A549 (cell line): ENCODE measurements around the gene SLC17A5.

Experiments
- EP300 ChIP-seq, 2 experiments: fragments of >200 bp; sonication (Bioruptor Twin); formaldehyde crosslinking; IDR thresholded peaks; 2 replicates in 1 of 2; 3 replicates in 1 of 2; pipeline ENCODE4 v1.6.1; 2016 to 2017
- PHF8 ChIP-seq: fragments of 200-600 bp; sonication (generic); IDR thresholded peaks from 2 replicates; pipeline ENCODE4 v1.6.1; 2016; ENCODE audit warnings: low read depth, mild to moderate bottlenecking, antibody characterized with exemption, moderate library complexity, borderline replicate concordance
- POLR2A ChIP-seq: IDR thresholded peaks from 2 replicates; pipeline ENCODE4 v1.6.1; 2012; ENCODE audit warnings: mild to moderate bottlenecking, low read length
- ZFP36 ChIP-seq: fragments of 450-650 bp; IDR thresholded peaks from 2 replicates; pipeline ENCODE4 v1.6.1; 2014; ENCODE audit warnings: borderline replicate concordance; ENCODE audit not compliant: partially characterized antibody
- ZNF302 ChIP-seq: fragments of 250-450 bp; sonication (Bioruptor Pico); IDR thresholded peaks from 2 replicates; pipeline ENCODE4 v1.9.0; 2021; ENCODE audit warnings: inconsistent platforms, mild to moderate bottlenecking, moderate library complexity
- TF ChIP-seq, protein P1 (sequence below): fragments of >200 bp; sonication (Bioruptor Twin); formaldehyde crosslinking; IDR thresholded peaks from 3 replicates; pipeline ENCODE4 v1.5.1; 2016
- TF ChIP-seq, protein P2 (sequence below): IDR thresholded peaks from 2 replicates; pipeline ENCODE4 v1.6.1; 2012
- TF ChIP-seq, protein P3 (sequence below): fragments of 250-450 bp; sonication (Bioruptor Pico); IDR thresholded peaks from 2 replicates; pipeline ENCODE4 v1.5.0; 2021; ENCODE audit warnings: mild to moderate bottlenecking, moderate library complexity, borderline replicate concordance

DNA sequence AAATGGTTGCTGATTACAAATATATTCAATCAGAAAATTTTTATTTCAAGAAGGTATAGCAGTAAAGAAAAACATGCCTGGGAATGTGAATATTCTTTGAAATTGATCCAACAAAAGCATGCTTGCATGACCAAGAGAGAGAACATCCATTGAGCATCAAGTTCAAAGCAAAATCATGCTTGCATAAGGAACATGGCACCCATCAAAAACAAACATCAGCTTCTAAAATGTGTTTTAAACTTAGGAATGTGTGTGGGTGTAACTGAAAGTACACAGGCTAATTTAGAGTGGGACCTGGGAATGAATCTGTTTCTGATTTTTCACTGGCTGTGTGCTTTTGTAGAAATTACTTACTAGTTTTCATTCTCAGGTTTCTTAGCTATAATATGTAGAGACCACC is 5.6 kb downstream of the SLC17A5 start:
- TF ChIP-seq, protein P1, sequence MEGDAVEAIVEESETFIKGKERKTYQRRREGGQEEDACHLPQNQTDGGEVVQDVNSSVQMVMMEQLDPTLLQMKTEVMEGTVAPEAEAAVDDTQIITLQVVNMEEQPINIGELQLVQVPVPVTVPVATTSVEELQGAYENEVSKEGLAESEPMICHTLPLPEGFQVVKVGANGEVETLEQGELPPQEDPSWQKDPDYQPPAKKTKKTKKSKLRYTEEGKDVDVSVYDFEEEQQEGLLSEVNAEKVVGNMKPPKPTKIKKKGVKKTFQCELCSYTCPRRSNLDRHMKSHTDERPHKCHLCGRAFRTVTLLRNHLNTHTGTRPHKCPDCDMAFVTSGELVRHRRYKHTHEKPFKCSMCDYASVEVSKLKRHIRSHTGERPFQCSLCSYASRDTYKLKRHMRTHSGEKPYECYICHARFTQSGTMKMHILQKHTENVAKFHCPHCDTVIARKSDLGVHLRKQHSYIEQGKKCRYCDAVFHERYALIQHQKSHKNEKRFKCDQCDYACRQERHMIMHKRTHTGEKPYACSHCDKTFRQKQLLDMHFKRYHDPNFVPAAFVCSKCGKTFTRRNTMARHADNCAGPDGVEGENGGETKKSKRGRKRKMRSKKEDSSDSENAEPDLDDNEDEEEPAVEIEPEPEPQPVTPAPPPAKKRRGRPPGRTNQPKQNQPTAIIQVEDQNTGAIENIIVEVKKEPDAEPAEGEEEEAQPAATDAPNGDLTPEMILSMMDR, result no peak
- TF ChIP-seq, protein P2, sequence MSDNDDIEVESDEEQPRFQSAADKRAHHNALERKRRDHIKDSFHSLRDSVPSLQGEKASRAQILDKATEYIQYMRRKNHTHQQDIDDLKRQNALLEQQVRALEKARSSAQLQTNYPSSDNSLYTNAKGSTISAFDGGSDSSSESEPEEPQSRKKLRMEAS, result no peak
- no peak for TF ChIP-seq POLR2A
- TF ChIP-seq PHF8, result no peak
- TF ChIP-seq EP300 (IDR thresholded peaks at IDR 0.05), result no peak
- no peak for TF ChIP-seq ZFP36
- TF ChIP-seq, protein P3, sequence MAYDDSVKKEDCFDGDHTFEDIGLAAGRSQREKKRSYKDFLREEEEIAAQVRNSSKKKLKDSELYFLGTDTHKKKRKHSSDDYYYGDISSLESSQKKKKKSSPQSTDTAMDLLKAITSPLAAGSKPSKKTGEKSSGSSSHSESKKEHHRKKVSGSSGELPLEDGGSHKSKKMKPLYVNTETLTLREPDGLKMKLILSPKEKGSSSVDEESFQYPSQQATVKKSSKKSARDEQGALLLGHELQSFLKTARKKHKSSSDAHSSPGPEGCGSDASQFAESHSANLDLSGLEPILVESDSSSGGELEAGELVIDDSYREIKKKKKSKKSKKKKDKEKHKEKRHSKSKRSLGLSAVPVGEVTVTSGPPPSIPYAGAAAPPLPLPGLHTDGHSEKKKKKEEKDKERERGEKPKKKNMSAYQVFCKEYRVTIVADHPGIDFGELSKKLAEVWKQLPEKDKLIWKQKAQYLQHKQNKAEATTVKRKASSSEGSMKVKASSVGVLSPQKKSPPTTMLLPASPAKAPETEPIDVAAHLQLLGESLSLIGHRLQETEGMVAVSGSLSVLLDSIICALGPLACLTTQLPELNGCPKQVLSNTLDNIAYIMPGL (CRISPR knock-in tag), result no peak
- TF ChIP-seq ZNF302 (CRISPR knock-in tag), result no peak
